GM19043 (cell line): ENCODE results near the gene MYRIP.
A peak's percentile ranks its signal among the peaks of the same experiment; 100 is the strongest.

Experiments used
- ATAC-seq: cut with Tn5 transposase; IDR thresholded peaks from one replicate; pipeline ENCODE4 v1.9.1; 2021; ENCODE audit warnings: low read depth; ENCODE audit not compliant: unreplicated experiment

The MYRIP gene

GRCh38 chr3:40211579-40211978 is 402.2 kb downstream of the MYRIP start:
- no peak for ATAC-seq

- ATAC-seq, result no peak
Observed at GRCh38 chr3:40213556-40213955, 404.1 kb downstream of the MYRIP start.

- no peak for ATAC-seq
Observed at GRCh38 chr3:40215015-40215414, 405.6 kb downstream of the MYRIP start.

- no peak for ATAC-seq
Observed at GRCh38 chr3:40216471-40216870, 407.1 kb downstream of the MYRIP start.

GRCh38 chr3:40223856-40224255 is 414.4 kb downstream of the MYRIP start:
- ATAC-seq, result no peak

GRCh38 chr3:40224796-40225515 is 415.5 kb downstream of the MYRIP start:
- ATAC-seq, result no peak

- no peak for ATAC-seq
Observed at GRCh38 chr3:40226636-40227035, 417.2 kb downstream of the MYRIP start.

GRCh38 chr3:40228792-40229350 is 419.5 kb downstream of the MYRIP start:
- ATAC-seq, result no peak

- ATAC-seq, result peak; percentile 63
Observed at GRCh38 chr3:40229386-40229785, 420.0 kb downstream of the MYRIP start.

- ATAC-seq, result no peak
Observed at GRCh38 chr3:40229963-40230362, 420.6 kb downstream of the MYRIP start.

- no peak for ATAC-seq
Observed at GRCh38 chr3:40230382-40230781, 421.0 kb downstream of the MYRIP start.

- ATAC-seq, result no peak
Observed at GRCh38 chr3:40232626-40233025, 423.2 kb downstream of the MYRIP start.

- ATAC-seq, result no peak
Observed at GRCh38 chr3:40237159-40237558, 427.8 kb downstream of the MYRIP start.

GRCh38 chr3:40237889-40238571 is 428.6 kb downstream of the MYRIP start:
- ATAC-seq, result no peak

GRCh38 chr3:40240921-40241320 is 431.5 kb downstream of the MYRIP start:
- no peak for ATAC-seq

GRCh38 chr3:40242216-40242615 is 432.8 kb downstream of the MYRIP start:
- no peak for ATAC-seq

- no peak for ATAC-seq
Observed at GRCh38 chr3:40242638-40243037, 433.2 kb downstream of the MYRIP start.

- no peak for ATAC-seq
Observed at GRCh38 chr3:40243056-40243455, 433.6 kb downstream of the MYRIP start.

GRCh38 chr3:40247714-40248454 is 438.5 kb downstream of the MYRIP start:
- ATAC-seq, result no peak

GRCh38 chr3:40248591-40248990 is 439.2 kb downstream of the MYRIP start:
- no peak for ATAC-seq

GRCh38 chr3:40249168-40249567 is 439.8 kb downstream of the MYRIP start:
- no peak for ATAC-seq
